HG03280 (cell line): ENCODE measurements around the gene FAM193A.
A peak's percentile ranks its signal among the peaks of the same experiment; 100 is the strongest.

ENCODE experiments used
- ATAC-seq: cut with Tn5 transposase; IDR thresholded peaks from one replicate; pipeline ENCODE4 v1.9.1; 2021; ENCODE audit warnings: mild to moderate bottlenecking, moderate library complexity; ENCODE audit not compliant: unreplicated experiment

Gene FAM193A

DNA sequence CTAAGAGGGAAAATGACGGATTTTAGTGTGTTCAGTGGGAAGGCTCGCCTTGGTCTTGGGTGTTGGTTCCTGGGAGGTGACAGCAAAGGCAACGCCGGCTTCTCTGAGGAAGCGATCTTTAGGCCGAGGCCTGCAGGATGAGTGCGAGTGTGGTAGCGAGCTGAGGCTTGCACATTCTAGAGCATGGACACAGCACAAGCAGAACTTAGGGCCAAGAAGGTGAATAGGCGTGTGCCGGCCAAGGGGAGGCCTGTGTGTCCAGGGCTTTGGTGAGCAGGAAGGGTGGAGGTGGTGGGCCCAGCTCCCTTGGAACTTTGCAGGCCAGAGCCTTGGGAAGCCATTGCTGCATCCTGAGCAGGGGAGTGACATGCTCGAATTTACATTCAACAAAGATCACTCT lies 151.8 kb downstream of the FAM193A start:
- ATAC-seq = no peak

DNA sequence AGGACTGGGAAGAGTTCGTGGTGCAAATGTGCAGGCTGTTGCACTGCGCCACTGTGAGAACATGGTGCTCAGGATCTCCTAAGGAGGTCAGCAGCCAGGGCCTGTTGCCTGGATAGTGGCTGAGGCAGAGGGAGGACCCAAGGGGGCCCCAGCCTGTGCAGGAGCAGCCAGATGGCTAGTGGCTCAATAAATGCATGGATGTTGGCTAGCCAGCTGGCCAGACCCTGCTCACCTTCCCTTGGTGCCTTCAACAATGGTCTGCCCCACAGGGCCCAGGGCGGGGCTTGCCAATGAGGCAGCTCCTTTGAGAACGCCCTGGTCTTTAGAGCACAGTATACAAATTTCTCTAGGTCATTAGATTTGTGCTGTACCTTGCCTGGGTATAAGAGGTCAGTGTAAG lies 152.2 kb downstream of the FAM193A start:
- no peak for ATAC-seq

DNA sequence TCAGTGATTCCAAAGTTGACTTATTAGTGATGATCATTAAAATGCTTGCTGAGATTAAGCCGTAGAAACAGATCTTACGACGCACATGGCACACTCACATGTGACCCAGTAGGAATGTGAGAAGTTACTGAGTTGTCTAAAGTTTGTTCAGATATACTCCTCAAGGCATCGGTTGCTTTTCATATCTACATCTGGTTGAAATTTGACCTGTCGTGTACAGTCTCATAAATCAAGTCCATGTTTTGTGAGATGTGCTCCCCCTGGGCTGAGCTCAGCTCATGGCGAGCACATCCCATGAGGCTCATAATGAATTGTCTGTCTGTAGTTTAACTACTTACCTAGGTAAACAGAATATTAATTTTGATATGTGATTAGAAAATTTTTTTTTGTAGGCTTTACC lies 152.7 kb downstream of the FAM193A start:
- ATAC-seq = no peak

DNA sequence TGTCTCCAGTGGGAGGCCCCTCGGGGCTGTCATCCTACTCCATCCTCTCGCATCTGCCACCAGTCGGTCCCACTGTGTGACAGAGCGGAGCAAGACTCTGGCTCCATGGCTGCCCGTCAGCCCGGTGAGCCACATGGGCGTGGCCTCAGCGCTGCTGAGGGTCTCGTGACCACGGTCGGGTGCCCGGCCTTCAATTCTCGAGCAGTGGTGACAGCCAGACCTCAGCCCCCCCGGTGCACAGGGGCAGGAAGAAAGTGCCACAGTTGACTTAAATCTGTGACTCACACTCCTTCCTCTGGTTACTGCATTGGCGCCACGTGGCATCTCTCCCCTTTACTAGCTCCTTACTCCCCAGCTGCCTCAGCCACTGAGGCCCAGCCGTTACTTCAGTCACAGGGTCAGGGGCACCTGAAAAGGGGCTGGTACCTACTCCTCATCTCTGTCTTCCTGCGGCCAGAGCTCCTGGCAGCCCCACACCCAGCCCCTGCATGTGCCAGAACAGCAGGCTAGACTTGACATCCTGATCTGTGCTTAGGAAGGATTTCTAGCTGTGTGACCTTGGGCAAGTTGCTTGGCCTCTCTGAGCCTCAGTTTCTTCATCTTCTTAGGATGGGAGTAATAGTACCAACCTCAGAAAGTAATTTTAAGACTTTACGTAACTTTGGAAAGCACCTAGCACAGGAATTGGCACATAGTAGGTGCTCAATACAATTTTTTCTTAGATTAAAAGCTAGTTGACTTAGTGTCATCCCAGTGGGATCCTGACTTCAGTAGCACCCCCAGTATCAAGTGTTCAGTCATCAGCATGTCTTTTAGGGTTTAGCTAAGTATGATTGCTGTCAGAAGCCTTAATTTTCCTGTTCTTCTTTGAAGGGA lies 153.6 kb downstream of the FAM193A start:
- no peak for ATAC-seq

DNA sequence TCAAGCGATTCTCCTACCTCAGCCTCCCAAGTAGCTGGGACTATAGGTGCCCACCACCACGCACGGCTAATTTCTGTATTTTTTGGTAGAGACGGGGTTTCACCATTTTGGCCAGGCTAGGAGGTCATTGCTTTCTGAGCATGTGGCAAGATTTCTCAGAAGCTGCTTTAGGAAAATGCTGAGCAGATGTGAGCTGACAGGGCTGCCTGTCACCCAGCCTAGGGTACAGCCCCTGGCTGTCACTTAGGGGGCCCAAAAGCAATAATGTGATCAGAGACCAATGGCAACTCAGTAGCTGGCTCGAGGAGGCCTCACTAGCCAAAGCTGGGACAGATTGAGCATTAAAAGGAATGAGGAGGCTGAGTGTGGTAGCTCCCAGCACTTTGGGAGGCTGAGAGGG lies 154.9 kb downstream of the FAM193A start:
- no peak for ATAC-seq

DNA sequence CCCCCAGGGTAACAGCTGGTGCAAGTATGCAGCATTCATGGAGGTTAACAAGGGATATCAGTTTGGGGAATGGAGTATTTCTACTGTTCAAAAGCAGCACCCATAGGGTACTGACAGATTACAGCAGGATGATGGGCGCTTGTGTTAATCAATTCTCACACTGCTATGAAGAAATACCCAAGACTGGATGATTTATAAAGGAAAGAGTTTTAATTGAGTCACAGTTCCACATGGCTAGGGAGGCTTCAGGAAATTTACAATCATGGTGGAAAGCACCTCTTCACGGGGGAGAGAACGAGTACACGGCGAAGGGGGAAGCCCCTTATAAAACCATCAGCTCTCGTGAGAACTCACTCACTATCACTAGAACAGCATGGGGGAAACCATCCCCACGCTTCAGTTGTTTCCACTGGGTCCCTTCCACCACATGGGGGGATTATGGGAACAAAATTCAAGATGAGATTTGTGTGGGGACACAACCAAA lies 155.5 kb downstream of the FAM193A start:
- no peak for ATAC-seq

DNA sequence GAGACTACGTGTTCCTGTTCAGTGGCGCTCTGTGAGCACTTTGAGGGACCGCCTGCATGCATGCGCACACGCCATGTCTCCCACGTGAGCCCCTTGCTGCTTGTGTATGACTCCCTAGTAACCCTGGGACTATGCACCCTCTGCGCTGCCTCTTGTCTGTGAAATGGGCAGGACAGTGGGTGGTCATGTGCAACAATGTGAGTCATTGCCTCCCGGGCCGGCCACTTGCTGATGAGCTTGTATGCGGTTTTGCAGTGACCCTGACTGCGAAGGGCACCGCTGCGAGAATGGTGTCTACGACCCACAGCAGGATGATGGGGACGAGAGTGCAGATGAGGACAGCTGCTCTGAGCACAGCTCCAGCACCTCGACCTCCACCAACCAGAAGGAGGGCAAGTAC lies 158.2 kb downstream of the FAM193A start:
- ATAC-seq = no peak

DNA sequence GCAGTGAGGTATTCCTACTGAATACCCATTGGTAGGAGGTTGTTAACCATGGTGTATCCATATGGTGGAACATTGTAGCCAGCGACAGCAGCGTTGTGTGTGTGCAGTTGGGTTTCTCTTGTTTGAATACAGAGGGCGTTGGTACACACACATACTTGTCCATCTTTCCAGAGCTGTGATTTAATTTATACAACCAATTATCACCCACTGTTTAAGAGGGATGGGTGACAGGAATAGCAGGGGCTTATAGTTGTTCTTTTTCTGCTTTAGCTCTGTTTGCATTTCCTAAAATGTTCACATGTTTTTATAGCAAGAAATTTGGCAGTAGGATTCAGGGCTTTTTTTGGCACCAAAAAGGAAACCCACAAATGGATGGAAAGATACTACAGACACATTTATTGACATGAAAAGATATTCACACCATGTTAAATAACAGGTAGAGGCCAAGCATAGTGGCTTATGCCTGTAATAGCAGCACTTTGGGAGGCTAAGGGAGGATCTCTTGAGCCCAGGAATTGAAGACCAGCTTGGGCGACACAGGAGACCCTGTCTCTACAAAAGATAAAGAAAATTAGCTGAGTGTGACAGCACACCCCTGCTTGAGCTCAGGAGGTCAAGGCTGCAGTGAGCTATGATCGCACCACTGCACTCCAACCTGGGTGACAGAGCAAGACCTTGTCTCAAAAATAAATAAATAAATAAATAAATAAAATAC lies 159.1 kb downstream of the FAM193A start:
- no peak for ATAC-seq

DNA sequence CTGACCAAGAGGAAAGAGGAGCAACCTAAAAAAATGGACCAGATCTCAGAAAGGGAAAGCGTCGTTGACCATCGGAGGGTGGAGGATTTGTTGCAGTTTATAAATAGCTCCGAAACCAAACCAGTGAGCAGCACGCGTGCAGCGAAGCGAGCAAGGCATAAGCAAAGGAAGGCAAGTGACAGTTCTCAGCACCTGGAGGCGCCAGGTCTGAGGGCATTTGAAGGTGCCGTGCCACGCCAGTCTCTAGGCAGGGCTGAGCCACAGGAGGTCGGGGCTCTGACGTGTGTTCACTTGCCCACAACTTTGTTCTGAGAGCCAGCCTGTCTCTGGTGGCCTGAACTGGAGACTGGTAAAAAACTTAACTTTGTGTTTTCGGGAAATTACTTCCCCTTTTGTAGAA lies 160.0 kb downstream of the FAM193A start:
- peak; percentile 92 for ATAC-seq

DNA sequence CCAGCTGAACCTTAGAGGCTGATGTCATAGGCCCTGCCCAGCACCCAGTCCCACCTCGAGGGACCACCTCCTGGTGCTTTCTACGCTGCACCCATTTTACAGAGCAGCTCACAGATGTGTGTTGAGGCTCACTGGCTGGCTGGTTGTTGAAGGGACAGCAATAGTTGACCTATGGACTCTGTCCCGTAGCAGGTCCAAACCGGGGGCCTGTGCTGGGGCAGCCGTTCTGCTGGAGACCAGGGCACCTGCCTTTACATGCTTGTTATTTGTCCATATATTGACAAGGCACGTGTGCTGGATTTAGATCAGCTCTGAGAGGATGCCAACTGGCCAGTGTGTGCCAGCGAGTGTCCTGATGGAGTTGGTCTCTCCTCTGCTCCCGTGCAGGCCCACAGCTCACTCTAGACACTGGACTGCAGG lies 161.6 kb downstream of the FAM193A start:
- no peak for ATAC-seq

DNA sequence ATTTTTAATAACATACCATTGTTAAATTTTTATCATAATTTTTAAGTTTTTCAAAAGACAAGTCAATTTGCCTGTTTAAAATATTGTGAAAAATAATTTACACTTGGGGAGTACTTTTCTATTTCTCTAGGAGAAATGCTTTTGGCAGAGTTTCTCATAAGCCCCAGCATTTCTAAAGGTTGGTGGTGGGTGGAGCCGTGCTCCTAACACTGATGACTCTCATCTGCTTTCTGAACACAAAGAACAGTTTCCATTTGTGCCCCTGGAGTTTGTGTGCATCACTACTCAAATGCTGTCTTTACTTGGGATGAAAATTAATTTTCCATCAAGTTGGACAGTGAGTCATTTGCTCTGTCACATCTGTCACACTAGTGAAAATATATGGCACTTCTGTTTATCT lies 162.1 kb downstream of the FAM193A start:
- no peak for ATAC-seq

DNA sequence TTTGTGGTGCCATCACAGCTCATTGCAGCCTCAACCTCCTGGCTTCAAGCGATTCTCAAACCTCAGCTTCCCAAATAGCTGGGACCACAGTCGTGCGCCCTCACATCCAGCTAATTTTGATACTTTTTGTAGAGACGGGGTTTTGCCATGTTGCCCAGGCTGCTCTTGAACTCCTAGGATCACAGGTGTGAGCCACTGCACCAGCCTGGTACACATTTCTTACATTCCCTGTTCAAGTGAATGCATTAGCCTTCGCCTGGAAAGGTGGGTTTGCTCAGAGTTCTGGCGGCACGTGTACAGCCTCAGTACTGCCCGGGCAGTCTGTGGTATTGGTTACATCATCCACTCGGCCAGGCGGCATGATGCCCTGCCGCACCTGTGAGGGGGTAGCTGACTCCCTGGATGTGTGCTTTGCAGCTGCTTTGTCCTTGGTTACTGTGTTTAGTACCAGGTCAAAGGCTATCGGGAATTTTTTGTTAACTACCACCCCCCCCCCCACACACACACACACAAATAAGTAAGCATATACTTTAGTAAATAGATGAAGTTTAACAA lies 162.6 kb downstream of the FAM193A start:
- no peak for ATAC-seq

DNA sequence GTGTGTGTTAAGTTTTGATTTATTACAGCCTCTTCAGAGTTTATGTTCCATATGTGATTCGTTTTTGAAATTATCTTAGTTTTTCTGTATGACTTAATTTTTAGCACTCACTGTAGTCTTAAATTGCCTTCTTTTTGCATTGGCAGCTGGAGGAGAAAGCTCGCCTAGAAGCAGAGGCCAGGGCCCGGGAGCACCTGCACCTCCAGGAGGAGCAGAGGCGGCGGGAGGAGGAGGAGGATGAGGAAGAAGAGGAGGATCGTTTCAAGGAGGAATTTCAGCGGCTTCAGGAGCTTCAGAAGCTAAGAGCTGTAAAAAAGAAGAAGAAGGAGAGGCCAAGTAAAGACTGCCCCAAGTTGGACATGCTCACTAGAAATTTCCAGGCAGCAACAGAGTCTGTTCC lies 163.1 kb downstream of the FAM193A start:
- no peak for ATAC-seq

DNA sequence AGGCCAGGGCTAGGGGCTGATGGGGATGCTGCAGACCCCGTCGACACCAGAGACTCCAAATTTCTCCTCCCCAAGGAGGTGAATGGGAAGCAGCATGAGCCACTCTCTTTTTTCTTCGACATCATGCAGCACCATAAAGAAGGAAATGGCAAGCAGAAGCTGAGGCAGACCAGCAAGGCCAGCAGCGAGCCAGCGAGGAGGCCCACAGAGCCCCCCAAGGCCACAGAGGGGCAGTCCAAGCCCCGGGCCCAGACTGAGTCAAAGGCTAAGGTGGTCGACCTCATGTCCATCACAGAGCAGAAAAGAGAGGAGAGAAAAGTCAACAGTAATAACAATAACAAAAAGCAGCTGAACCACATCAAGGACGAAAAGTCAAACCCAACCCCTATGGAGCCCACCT lies 163.6 kb downstream of the FAM193A start:
- ATAC-seq = no peak

DNA sequence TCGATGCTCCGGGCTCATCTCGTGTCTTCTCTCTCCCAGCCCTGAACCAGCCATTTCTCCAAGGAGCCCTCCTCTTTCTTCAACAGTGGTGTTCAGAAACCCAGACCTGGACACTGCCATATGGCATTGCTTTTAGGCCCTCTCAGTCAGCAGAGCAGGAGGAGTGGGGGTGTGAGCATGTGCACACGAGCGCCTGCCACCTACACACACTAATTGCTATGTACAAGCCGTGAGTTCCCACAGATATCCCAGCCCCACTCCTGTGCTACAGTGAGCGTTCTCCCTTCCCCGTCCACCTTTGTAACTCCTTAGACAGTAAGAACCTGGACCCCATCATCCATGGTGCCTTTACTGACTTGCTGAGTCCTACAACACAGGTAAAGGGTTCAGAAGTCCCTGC lies 165.9 kb downstream of the FAM193A start:
- no peak for ATAC-seq

DNA sequence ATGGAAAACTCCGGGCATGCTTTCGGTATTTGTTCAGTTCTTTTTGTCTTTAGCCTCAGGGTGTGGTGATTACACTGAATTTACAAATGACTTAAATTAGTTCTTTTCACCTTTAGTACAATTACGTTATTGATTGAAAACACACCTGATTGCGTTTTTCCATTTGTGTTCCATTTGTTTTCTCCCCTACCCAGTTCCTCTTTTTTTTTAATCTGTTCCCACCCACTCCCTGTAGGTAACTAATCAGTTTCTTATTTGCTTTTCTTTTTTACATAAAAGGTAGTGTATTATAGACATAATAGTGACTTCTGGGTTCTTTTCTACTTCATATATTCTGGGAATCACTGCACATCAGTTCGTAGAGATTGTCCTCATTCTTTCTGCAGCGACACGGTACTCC lies 166.3 kb downstream of the FAM193A start:
- ATAC-seq = no peak

DNA sequence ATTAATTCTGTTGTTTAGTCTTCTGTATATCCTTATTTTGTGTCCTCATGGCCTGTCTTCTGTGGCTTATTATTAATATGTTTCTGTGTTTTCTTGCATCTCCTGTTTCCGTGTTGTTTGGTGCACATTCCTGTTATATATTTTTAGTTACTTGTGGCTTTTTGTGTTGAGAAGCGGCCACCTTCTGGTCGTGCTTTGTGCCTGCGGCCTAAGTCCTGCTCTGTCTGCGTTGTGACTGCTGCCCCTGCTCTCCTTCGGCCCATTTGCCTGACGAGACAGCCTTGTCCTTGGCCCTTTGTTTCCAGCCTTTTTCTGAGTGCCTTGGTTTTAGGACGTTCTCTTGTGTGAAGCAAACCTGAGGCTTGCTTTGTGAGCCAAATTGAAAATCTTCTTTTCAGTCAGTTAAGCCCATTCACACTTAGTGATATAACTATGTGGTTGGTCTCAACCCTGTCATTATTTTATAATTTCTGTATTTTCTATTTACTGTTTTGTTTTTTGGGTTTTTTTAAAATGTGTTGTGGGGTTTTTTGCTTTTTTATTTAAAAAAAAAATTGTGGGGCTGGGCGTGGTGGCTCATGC lies 175.9 kb downstream of the FAM193A start:
- no peak for ATAC-seq

DNA sequence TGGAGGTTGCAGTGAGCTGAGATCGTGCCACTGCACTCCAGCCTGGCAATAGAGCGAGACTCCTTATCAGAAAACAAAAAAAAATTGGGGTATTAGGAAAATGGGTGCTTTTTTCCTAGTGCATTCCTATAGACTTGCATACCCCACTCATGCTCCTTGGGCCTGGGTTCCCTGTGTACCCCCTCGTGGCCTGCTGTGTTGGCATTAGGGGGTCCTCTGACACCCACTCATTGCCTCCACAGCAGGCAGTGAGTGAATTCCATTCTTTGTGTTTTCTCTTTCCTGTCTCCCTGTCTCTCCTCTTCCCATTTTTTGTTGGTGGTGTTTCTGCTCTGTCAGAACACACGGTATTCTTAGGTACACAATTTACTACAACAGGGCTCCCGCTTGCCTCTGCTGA lies 176.9 kb downstream of the FAM193A start:
- no peak for ATAC-seq

DNA sequence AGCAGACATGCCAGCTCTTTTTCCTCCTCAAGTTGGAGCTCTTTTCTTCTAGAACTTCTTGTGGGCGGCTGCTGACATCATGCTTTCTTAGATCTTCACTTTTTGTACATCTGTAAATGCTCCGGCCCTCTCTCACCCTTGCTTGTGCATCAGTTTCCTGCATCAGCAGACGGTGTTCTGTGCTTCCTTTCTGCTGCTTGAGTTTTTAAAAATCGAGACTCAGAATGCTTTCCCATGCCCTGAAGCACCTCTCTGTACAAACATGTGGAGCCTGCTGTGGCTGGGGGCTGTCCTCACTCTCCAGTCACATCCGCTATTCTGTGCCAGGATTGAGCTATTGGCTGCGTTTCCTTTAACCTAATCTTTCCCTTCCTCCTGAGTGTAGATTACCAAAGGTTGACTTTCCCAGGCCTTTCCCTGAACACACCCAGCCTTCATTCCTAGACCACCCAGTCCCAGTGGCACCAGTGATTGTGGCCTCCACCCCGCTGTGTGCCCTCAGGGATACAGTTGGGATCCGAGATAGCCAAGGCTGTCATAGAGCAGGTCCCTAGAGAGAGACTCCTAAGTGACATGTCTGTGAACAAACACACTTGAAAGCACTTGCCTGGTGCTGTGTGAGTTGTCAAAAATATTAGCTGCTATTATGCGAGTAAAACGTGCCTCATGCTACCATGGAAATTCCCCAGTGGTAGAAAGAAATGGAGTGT lies 177.8 kb downstream of the FAM193A start:
- ATAC-seq = no peak

DNA sequence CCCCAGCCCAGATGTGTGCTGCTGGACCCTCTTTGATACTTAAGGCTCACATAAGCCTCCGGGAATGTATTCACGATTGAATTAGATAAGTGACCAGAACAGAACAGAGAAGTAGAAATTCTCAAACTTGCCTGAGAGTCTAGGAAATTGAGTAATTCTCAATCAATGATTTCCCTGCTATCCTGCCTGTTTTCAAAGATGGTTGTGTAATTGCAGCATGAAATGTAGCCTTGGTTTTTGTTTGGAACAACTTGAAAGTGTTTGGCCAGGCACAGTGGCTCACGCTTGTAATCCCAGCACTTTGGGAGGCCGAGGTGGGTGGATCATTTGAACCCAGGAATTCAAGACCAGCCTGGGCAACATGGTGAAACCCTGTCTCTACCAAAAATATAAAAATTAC lies 178.5 kb downstream of the FAM193A start:
- no peak for ATAC-seq

DNA sequence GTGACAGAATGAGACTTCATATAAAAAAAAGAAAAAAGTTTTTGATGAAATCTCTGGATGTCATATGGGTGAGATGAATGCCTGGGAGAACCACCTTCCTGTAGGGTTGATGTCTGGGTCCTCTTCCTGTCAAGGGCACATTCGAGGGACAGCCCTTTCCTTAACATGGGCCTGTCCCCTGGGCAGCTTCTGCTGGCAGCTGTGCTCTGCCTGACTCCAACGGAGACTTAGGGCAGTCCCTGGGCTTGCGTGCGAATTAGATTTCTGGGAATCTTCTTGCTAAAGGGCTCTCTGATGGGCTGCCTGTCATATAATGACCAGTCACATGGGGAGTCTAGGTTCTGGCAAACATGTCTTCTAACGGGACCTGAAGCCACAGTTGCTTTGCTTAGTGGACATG lies 179.0 kb downstream of the FAM193A start:
- ATAC-seq = no peak
